ENCODE results near the gene CARNS1. TPM values are rescaled to one million over a fixed set of nuclear protein-coding genes. Genes with fewer than 3 reads are reported as not detected.

Gene CARNS1
- total and polyA plus RNA-seq, 2 donors (not counting 1 experiment from before 2014, with no cell fraction given) = 0.05 to 0.17 TPM

- H2AFZ ChIP-seq (ENCODE audit: low read length) = no peak overlapping the region
- H3K4me1 ChIP-seq (ENCODE audit: control insufficient read depth, extremely low read depth, insufficient read depth, low read length) = peaks cover 5% of the 10 kb centered on the region
- H3K9ac ChIP-seq (ENCODE audit: insufficient read depth, low read length) = no peak overlapping the region
- H3K27me3 ChIP-seq (ENCODE audit: control insufficient read depth, insufficient read depth, low read length) = no peaks in the 10 kb centered on the region
- H3K9me3 ChIP-seq (ENCODE audit: control insufficient read depth, insufficient read depth, low read depth, low read length) = no peaks in the 10 kb centered on the region
- H3K27ac ChIP-seq (ENCODE audit: insufficient read depth, low read length) = no peak overlapping the region
- H3K36me3 ChIP-seq (ENCODE audit: control insufficient read depth, insufficient read depth, low read length) = no peaks in the 10 kb centered on the region
- TF ChIP-seq, protein P1, sequence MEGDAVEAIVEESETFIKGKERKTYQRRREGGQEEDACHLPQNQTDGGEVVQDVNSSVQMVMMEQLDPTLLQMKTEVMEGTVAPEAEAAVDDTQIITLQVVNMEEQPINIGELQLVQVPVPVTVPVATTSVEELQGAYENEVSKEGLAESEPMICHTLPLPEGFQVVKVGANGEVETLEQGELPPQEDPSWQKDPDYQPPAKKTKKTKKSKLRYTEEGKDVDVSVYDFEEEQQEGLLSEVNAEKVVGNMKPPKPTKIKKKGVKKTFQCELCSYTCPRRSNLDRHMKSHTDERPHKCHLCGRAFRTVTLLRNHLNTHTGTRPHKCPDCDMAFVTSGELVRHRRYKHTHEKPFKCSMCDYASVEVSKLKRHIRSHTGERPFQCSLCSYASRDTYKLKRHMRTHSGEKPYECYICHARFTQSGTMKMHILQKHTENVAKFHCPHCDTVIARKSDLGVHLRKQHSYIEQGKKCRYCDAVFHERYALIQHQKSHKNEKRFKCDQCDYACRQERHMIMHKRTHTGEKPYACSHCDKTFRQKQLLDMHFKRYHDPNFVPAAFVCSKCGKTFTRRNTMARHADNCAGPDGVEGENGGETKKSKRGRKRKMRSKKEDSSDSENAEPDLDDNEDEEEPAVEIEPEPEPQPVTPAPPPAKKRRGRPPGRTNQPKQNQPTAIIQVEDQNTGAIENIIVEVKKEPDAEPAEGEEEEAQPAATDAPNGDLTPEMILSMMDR (conservative IDR thresholded peaks at IDR 0.05 in 1 of 2, IDR thresholded peaks at IDR 0.05 in 1 of 2; ENCODE audit: low read depth in 1 of 2, low read length in 2 of 2) = no peak
- TF ChIP-seq EZH2 (IDR thresholded peaks at IDR 0.05; ENCODE audit: low read length, missing control alignments) = peak; percentile 52
- no peak for DNase-seq (ENCODE audit: low read depth in 2 of 2)
- H3K4me3 ChIP-seq (replicated peaks in 1 of 4; ENCODE audit: control extremely low read depth in 1 of 4, insufficient read depth in 1 of 4, low read depth in 3 of 4, low read length in 4 of 4) = no peak overlapping the region
- no peaks in the 10 kb centered on the region for H3K79me2 ChIP-seq (ENCODE audit: control insufficient read depth, insufficient read depth, low read length)
- H3K4me2 ChIP-seq (ENCODE audit: extremely low read depth, insufficient read depth, low read length) = no peak overlapping the region
- no peaks in the 10 kb centered on the region for H4K20me1 ChIP-seq (ENCODE audit: control insufficient read depth, extremely low read depth, insufficient read depth, low read length)
Measured at GRCh38 chr11:67387069-67387468, 28.4 kb upstream of the CARNS1 start.

- no peak overlapping the region for H2AFZ ChIP-seq (ENCODE audit: low read length)
- H3K4me3 ChIP-seq (replicated peaks in 1 of 4; ENCODE audit: control extremely low read depth in 1 of 4, insufficient read depth in 1 of 4, low read depth in 3 of 4, low read length in 4 of 4) = no peak overlapping the region
- no peaks in the 10 kb centered on the region for H3K27me3 ChIP-seq (ENCODE audit: control insufficient read depth, insufficient read depth, low read length)
- H3K9me3 ChIP-seq (ENCODE audit: control insufficient read depth, insufficient read depth, low read depth, low read length) = no peaks in the 10 kb centered on the region
- H3K79me2 ChIP-seq (ENCODE audit: control insufficient read depth, insufficient read depth, low read length) = peaks cover 2% of the 10 kb centered on the region
- H3K4me2 ChIP-seq (ENCODE audit: extremely low read depth, insufficient read depth, low read length) = no peak overlapping the region
- TF ChIP-seq EZH2 (IDR thresholded peaks at IDR 0.05; ENCODE audit: low read length, missing control alignments) = no peak
- DNase-seq (ENCODE audit: low read depth in 2 of 2) = no peak
- H3K4me1 ChIP-seq (ENCODE audit: control insufficient read depth, extremely low read depth, insufficient read depth, low read length) = peaks cover 5% of the 10 kb centered on the region
- no peaks in the 10 kb centered on the region for H3K36me3 ChIP-seq (ENCODE audit: control insufficient read depth, insufficient read depth, low read length)
- H3K27ac ChIP-seq (ENCODE audit: insufficient read depth, low read length) = no peak overlapping the region
- no peaks in the 10 kb centered on the region for H4K20me1 ChIP-seq (ENCODE audit: control insufficient read depth, extremely low read depth, insufficient read depth, low read length)
- H3K9ac ChIP-seq (ENCODE audit: insufficient read depth, low read length) = no peak overlapping the region
Measured at GRCh38 chr11:67387518-67387917, 28.0 kb upstream of the CARNS1 start.

- no peak for DNase-seq (ENCODE audit: low read depth in 2 of 2)
- peaks cover 5% of the 10 kb centered on the region for H3K4me1 ChIP-seq (ENCODE audit: control insufficient read depth, extremely low read depth, insufficient read depth, low read length)
- H3K79me2 ChIP-seq (ENCODE audit: control insufficient read depth, insufficient read depth, low read length) = peaks cover 4% of the 10 kb centered on the region
- no peaks in the 10 kb centered on the region for H4K20me1 ChIP-seq (ENCODE audit: control insufficient read depth, extremely low read depth, insufficient read depth, low read length)
- no peaks in the 10 kb centered on the region for H3K9me3 ChIP-seq (ENCODE audit: control insufficient read depth, insufficient read depth, low read depth, low read length)
- H3K9ac ChIP-seq (ENCODE audit: insufficient read depth, low read length) = no peak overlapping the region
- peaks cover 2% of the 10 kb centered on the region for H3K36me3 ChIP-seq (ENCODE audit: control insufficient read depth, insufficient read depth, low read length)
- H3K4me3 ChIP-seq (replicated peaks in 1 of 4; ENCODE audit: control extremely low read depth in 1 of 4, insufficient read depth in 1 of 4, low read depth in 3 of 4, low read length in 4 of 4) = no peak overlapping the region
- H3K27ac ChIP-seq (ENCODE audit: insufficient read depth, low read length) = no peak overlapping the region
- H3K27me3 ChIP-seq (ENCODE audit: control insufficient read depth, insufficient read depth, low read length) = no peaks in the 10 kb centered on the region
- H3K4me2 ChIP-seq (ENCODE audit: extremely low read depth, insufficient read depth, low read length) = no peak overlapping the region
- H2AFZ ChIP-seq (ENCODE audit: low read length) = no peak overlapping the region
- TF ChIP-seq, protein P1 (conservative IDR thresholded peaks at IDR 0.05 in 1 of 2, IDR thresholded peaks at IDR 0.05 in 1 of 2; ENCODE audit: low read depth in 1 of 2, low read length in 2 of 2) = peak; percentile 40 to 67
- no peak for TF ChIP-seq EZH2 (IDR thresholded peaks at IDR 0.05; ENCODE audit: low read length, missing control alignments)
Measured at GRCh38 chr11:67389477-67389876, 26.0 kb upstream of the CARNS1 start.

Measured in fibroblast of lung (primary cell).